AG04450 (cell line): ENCODE results near the gene DSP. TPM values are rescaled to one million over a fixed set of nuclear protein-coding genes. Genes with fewer than 3 reads are reported as not detected.

Experiments used
- CTCF ChIA-PET: fragments of 300-600, 350-600 bp; formaldehyde crosslinking; extraction: SDS; loops from one replicate; lab custom pipeline; 2022; ENCODE audit warnings: antibody characterized with exemption, inconsistent platforms; lab: Charles Lee
- POLR2A ChIA-PET: fragments of 350-600 bp; formaldehyde crosslinking; extraction: SDS; loops from one replicate; lab custom pipeline; 2021; ENCODE audit warnings: antibody characterized with exemption, inconsistent platforms; lab: Yijun Ruan, JAX
- DNase-seq: peaks from one replicate; pipeline ENCODE4 v3.0.0-alpha.2; 2011; ENCODE audit warnings: low read depth, low spot score
- H3K27ac ChIP-seq: one replicate; pipeline ENCODE4 v1.5.1; 2012; ENCODE audit warnings: low read depth, low read length, control low read depth
- H3K27me3 ChIP-seq: one replicate; pipeline ENCODE4 v1.6.0; 2012; ENCODE audit warnings: low read length; ENCODE audit not compliant: control insufficient read depth, insufficient read depth
- H3K4me3 ChIP-seq: 2 replicates; pipeline ENCODE4 v1.5.1; 2011; ENCODE audit warnings: mild to moderate bottlenecking, low read depth, low read length, control low read depth
- H3K9me3 ChIP-seq: 2 replicates; pipeline ENCODE4 v1.5.1; 2012; ENCODE audit warnings: low read length; ENCODE audit not compliant: control insufficient read depth, insufficient read depth
- CTCF ChIP-seq: IDR thresholded peaks from 2 replicates; pipeline ENCODE4 v1.5.1; 2011; ENCODE audit warnings: low read depth, low read length, control low read depth, inconsistent platforms
- polyA plus RNA-seq: library from polyadenylated mRNA; depleted of rRNA; stranded (reverse); fragments of >200 nt; gene quantifications from 2 replicates; pipeline ENCODE4 v1.2.3, GENCODE V29; 2011

Gene DSP
- polyA plus RNA-seq, 1 experiment = 3.6 TPM

GRCh38 chr6:7500752-7501282 lies 40.7 kb upstream of the DSP start:
- ChIA-PET POLR2A (no interaction called here), CTCF (no interaction called here)
- Histone ChIP-seq H3K27ac (no peak overlapping the region), H3K27me3 (no peaks in the 10 kb centered on the region), H3K4me3 (no peak overlapping the region), H3K9me3 (no peaks in the 10 kb centered on the region)
- no peak for DNase-seq
- no peak for TF ChIP-seq CTCF

GRCh38 chr6:7502743-7503142 lies 38.7 kb upstream of the DSP start:
- POLR2A ChIA-PET = interaction anchor here (0.6 kb wide), 1 partner anchor 15 kb away, joined by 3 read pairs; no protein-coding TSS in a partner anchor
- H3K9me3 ChIP-seq = no peaks in the 10 kb centered on the region
- no peak for TF ChIP-seq CTCF
- CTCF ChIA-PET = no interaction called here
- no peak overlapping the region for H3K4me3 ChIP-seq
- DNase-seq = no peak
- H3K27ac ChIP-seq = no peak overlapping the region
- H3K27me3 ChIP-seq = no peaks in the 10 kb centered on the region

GRCh38 chr6:7504041-7504440 lies 37.4 kb upstream of the DSP start:
- no peaks in the 10 kb centered on the region for H3K9me3 ChIP-seq
- ChIA-PET CTCF (no interaction called here), POLR2A (no interaction called here)
- H3K27ac ChIP-seq = no peak overlapping the region
- TF ChIP-seq CTCF = no peak
- no peak for DNase-seq
- H3K27me3 ChIP-seq = no peaks in the 10 kb centered on the region
- H3K4me3 ChIP-seq = no peak overlapping the region

- no peak for DNase-seq
- no peak overlapping the region for H3K27ac ChIP-seq
- H3K9me3 ChIP-seq = no peaks in the 10 kb centered on the region
- ChIA-PET CTCF (interaction anchor here (0.8 kb wide), 1 partner anchor 41 kb away, joined by 3 read pairs; no protein-coding TSS in a partner anchor), POLR2A (no interaction called here)
- peaks cover 3% of the 10 kb centered on the region for H3K27me3 ChIP-seq
- TF ChIP-seq CTCF = no peak
- no peak overlapping the region for H3K4me3 ChIP-seq
These were observed 36.2 kb upstream of the DSP start for GRCh38 chr6:7505189-7505699.

GRCh38 chr6:7507600-7507999 lies 33.9 kb upstream of the DSP start:
- H3K9me3 ChIP-seq = no peaks in the 10 kb centered on the region
- H3K27ac ChIP-seq = no peak overlapping the region
- H3K27me3 ChIP-seq = peaks cover 3% of the 10 kb centered on the region
- ChIA-PET CTCF (no interaction called here), POLR2A (no interaction called here)
- TF ChIP-seq CTCF = no peak
- no peak overlapping the region for H3K4me3 ChIP-seq
- DNase-seq = no peak
